Ovary (tissue), 9 donors: ENCODE data around the gene RAB31. TPM values are rescaled to one million over a fixed set of nuclear protein-coding genes. Genes with fewer than 3 reads are reported as not detected.

ENCODE experiments used
- DNase-seq, 5 donors: peaks; one replicate each; pipeline ENCODE4 v3.0.0-alpha.2; 2019 to 2020
- H3K27ac ChIP-seq, 2 donors: fragments of 200-600 bp; one replicate each; pipeline versions ENCODE4 v1.5.1 to v1.8.0; 2019 to 2022
- H3K27me3 ChIP-seq: fragments of 200-600 bp; one replicate; pipeline ENCODE4 v1.8.0; 2022
- H3K36me3 ChIP-seq: fragments of 200-600 bp; sonication (generic); one replicate; pipeline ENCODE4 v1.5.1; 2019
- H3K4me1 ChIP-seq: one replicate; pipeline ENCODE4 v1.8.1; 2013; ENCODE audit warnings: mild to moderate bottlenecking, moderate library complexity; ENCODE audit not compliant: insufficient read depth
- H3K4me3 ChIP-seq: fragments of 200-600 bp; sonication (generic); one replicate; pipeline ENCODE4 v1.5.1; 2017
- H3K9me3 ChIP-seq, 2 donors: fragments of 200-600 bp in 1 of 2; sonication (generic) in 1 of 2; one replicate each; pipeline versions ENCODE4 v1.5.1 to v1.8.1; 2013 to 2019; ENCODE audit warnings: mild to moderate bottlenecking in 1 of 2, moderate library complexity in 1 of 2
- EP300 ChIP-seq: sonication (generic); formaldehyde crosslinking; IDR thresholded peaks from one replicate; pipeline ENCODE4 v1.6.1; 2017; ENCODE audit warnings: antibody characterized with exemption
- POLR2A ChIP-seq: fragments of 450-650 bp; IDR thresholded peaks from one replicate; pipeline ENCODE4 v1.6.1; 2017; ENCODE audit warnings: antibody characterized with exemption, mild to moderate bottlenecking, moderate library complexity
- WGBS, 3 donors: extraction: QIAGEN DNeasy Blood & Tissue Kit in 1 of 3; methylation state at CpG; one replicate each; pipeline versions ENCODE4 v1.1.5 to v1.1.7; 2013 to 2017; 5-methylcytosine and 5-hydroxymethylcytosine counted together
- intact Hi-C, 4 donors: fragments of 100-400 bp; cut with DNase I; formaldehyde crosslinking; loops; one replicate each; pipeline versions ENCODE4 v1.11.0 to v1.15.1; 2022 to 2023
- polyA plus RNA-seq, 2 donors: library from polyadenylated mRNA; stranded (reverse); fragments of 200-250 nt in 1 of 2; fragments of 350-450 nt in 1 of 2; fragmentation: Illumina TruSeq in 1 of 2; extraction: RNeasy Lipid Tissue Mini Kit (QIAGEN cat#74804) in 1 of 2; gene quantifications; one replicate each; pipeline ENCODE4 v1.2.3, GENCODE V29; 2013 to 2014
- total RNA-seq, 7 donors: library from RNA; depleted of rRNA in 2 of 7; stranded (reverse); fragments of >200 nt in 2 of 7; fragmentation: NEBNext Ultra II Directional in 3 of 7; extraction: Animal tissue kit (Norgen Biotek cat#: 25700) in 3 of 7; gene quantifications; one replicate each; pipeline versions ENCODE4 v1.1.0 to v1.2.4, GENCODE V29; 2016 to 2023
- TF ChIP-seq, protein P1 (sequence below), 3 donors: fragments of 450-650 bp in 2 of 3; fragments of 200-600 bp in 1 of 3; IDR thresholded peaks; one replicate each; pipeline versions ENCODE4 v1.5.1 to v1.8.0; 2016 to 2022; ENCODE audit warnings: antibody characterized with exemption in 3 of 3, mild to moderate bottlenecking in 1 of 3
- donor health status: DM: no; HTN: no; CAD: no; lungs with moderate emphysema.
- donor health status: DM: no; HTN: no; CAD: no.
- donor health status: Bipolar disorder and iron deficiency.
- donor health status: DM: yes; HTN: yes; CAD: no.
- donor health status: DM: no; HTN: no; CAD: no.
- donor health status: DM: yes; HTN: yes; CAD: no.

RAB31 gene
- total and polyA plus RNA-seq, 9 donors = 37.9 to 188 (median 62.8) TPM

DNA sequence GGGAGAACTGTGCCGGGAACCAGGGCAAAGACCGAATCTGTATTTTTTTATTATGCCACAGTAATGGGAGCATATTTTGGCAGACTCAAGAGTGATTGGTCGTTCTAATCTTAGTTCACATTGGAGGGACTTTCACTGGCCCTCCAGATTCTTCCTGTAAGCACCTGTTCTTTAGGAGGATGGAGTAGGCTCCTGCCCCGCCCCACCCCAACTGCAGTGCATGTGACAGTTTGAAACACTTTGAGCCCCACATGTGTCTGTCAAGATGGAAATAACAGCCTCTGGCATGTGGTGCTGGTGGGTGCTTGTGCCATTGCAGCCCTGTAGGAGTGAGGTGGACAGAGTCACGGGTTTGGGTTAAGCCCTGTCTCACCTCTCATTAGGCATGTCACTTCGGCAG, 134.3 kb downstream of the RAB31 start:
- no peaks in the 10 kb centered on the region for H3K9me3 ChIP-seq
- H3K27me3 ChIP-seq = no peaks in the 10 kb centered on the region
- no peak overlapping the region for H3K4me3 ChIP-seq
- H3K36me3 ChIP-seq = no peaks in the 10 kb centered on the region
- no peak overlapping the region for H3K27ac ChIP-seq
- WGBS, 3 donors = 99% methylated on average over 6 of the region's 6 CpGs
- DNase-seq = no peak
- TF ChIP-seq POLR2A = no peak
- TF ChIP-seq EP300 = no peak
- TF ChIP-seq, protein P1, sequence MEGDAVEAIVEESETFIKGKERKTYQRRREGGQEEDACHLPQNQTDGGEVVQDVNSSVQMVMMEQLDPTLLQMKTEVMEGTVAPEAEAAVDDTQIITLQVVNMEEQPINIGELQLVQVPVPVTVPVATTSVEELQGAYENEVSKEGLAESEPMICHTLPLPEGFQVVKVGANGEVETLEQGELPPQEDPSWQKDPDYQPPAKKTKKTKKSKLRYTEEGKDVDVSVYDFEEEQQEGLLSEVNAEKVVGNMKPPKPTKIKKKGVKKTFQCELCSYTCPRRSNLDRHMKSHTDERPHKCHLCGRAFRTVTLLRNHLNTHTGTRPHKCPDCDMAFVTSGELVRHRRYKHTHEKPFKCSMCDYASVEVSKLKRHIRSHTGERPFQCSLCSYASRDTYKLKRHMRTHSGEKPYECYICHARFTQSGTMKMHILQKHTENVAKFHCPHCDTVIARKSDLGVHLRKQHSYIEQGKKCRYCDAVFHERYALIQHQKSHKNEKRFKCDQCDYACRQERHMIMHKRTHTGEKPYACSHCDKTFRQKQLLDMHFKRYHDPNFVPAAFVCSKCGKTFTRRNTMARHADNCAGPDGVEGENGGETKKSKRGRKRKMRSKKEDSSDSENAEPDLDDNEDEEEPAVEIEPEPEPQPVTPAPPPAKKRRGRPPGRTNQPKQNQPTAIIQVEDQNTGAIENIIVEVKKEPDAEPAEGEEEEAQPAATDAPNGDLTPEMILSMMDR (IDR thresholded peaks at IDR 0.05) = no peak
- H3K4me1 ChIP-seq = peaks cover 6% of the 10 kb centered on the region
- intact Hi-C loops = no loop called here

DNA sequence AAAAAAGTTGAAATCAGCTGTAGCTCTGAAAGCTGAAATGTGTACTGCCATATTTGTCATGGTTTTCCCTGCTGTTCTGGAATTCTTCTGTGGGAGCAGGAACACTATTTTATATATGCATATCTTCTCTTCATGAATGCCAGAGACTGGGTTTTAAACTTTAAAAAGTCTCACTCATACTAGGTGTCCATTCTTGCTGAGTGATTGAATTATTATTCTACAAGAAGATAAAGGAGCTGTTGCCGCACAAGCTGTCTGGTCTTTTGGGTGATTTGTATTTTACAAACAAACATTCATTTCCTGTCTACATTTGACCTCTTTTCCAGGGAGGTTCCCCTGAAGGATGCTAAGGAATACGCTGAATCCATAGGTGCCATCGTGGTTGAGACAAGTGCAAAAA, 137.2 kb downstream of the RAB31 start:
- H3K4me1 ChIP-seq = peaks cover 5% of the 10 kb centered on the region
- intact Hi-C loops = no loop called here
- TF ChIP-seq, protein P1 (IDR thresholded peaks at IDR 0.05) = no peak
- no peak for TF ChIP-seq EP300
- no peak for TF ChIP-seq POLR2A
- no peak for DNase-seq
- H3K9me3 ChIP-seq = no peaks in the 10 kb centered on the region
- no peaks in the 10 kb centered on the region for H3K27me3 ChIP-seq
- no peak overlapping the region for H3K27ac ChIP-seq
- WGBS, 3 donors = 77 to 84% (median 81%) methylated on average over 3 of the region's 3 CpGs
- H3K36me3 ChIP-seq = no peaks in the 10 kb centered on the region
- no peak overlapping the region for H3K4me3 ChIP-seq

DNA sequence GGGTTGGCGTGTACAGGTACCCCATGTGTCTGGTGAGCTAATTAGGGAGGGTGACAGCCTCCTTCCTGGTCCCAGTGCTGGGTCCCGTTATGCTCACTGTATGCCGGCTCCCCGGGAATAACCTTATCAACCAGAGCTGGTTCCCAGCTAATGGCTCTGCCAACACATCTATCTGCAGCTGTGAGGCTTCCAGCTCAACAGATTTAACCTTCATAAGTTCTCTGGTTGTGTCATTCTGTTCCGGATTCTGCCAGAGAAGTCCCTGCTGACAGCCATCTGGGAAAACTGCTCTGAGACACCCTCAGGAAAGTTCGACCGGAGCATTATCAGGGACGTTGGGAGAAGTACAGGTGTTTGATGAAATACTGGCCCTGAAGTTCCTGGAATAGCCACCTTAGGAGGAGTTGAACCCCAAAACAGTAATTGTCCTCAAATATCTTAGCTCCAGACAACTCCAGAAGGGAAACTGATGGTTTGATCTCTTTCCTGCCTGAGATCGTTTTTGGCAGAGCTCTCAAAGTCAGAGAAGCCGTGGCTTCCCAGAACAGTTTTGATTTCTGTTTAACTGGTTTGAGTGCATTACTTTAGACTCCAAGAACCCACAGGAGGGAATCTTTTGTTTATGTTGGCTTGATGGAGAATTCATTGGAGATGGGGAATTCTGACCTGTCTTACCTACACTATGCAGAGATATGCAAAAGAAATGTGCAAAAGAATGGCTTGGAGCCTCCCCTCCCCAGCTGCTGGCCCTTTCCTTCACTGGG, 138.2 kb downstream of the RAB31 start:
- Histone ChIP-seq H3K27me3 (no peaks in the 10 kb centered on the region), H3K36me3 (no peaks in the 10 kb centered on the region), H3K4me3 (no peak overlapping the region), H3K27ac (peak overlapping the region; percentile 27 to 62), H3K9me3 (no peaks in the 10 kb centered on the region), H3K4me1 (peaks cover 5% of the 10 kb centered on the region)
- TF ChIP-seq EP300 (no peak), POLR2A (no peak)
- TF ChIP-seq, protein P1 (IDR thresholded peaks at IDR 0.05) = no peak
- no peak for DNase-seq
- 28 to 37% (median 33%) methylated on average over 10 of the region's 10 CpGs for WGBS, 3 donors
- intact Hi-C loops = no loop called here

DNA sequence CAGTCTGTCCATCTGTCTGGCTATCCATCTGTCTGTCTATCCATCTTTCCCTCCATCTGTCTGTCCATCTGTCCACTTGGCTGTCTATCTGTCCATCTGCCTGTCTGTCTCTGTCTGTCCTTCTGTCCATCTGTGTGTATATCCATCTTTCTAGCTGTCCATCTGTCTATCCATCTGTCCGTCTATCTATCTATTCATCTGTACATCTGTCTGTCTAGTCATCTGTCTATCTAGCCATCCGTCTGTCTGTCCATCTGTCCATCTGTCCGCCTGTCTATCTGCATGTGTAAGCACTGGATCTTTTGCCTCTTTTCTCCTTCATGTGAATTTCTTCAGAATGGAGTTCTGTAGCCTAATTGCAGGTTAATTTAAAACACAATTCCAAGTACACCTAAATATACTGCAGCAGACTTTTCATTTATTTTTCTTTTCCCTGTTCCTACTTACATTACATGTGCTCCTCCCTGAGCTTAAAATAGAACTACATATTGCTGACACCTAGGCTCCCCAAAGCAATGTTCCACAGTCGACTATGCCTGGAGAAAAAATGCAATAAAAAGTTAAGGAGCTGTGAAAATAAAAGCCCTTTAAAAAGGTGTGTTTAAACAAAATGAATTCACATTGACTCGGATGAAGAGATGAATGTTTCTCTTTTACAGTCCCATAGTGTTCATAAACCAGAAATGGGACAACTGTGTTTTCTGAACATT, 140.2 kb downstream of the RAB31 start:
- Histone ChIP-seq H3K9me3 (no peaks in the 10 kb centered on the region), H3K36me3 (no peaks in the 10 kb centered on the region), H3K27me3 (no peaks in the 10 kb centered on the region), H3K4me1 (peaks cover 5% of the 10 kb centered on the region), H3K4me3 (no peak overlapping the region), H3K27ac (no peak overlapping the region)
- no peak for TF ChIP-seq EP300
- TF ChIP-seq, protein P1 (IDR thresholded peaks at IDR 0.05) = no peak
- no peak for TF ChIP-seq POLR2A
- DNase-seq = no peak
- WGBS, 3 donors = 75 to 82% (median 78%) methylated on average over 5 of the region's 5 CpGs
- intact Hi-C loops = no loop called here
